Activated effector memory CD4-positive, alpha-beta T cell treated with anti-CD3 and anti-CD28 coated beads, Interleukin-2, amount 50 U/mL, for 16 hours (primary cell): Measurements from ENCODE around the gene SLC36A3.

Source experiments
- DNase-seq: peaks from one replicate; pipeline ENCODE4 v3.0.0-alpha.2; 2020

Gene SLC36A3

GRCh38 chr5:151298063-151298855, 5.3 kb downstream of the SLC36A3 start:
- no peak for DNase-seq

GRCh38 chr5:151296974-151297373, 6.6 kb downstream of the SLC36A3 start:
- DNase-seq = no peak

GRCh38 chr5:151296478-151296830, 7.1 kb downstream of the SLC36A3 start:
- DNase-seq = no peak

GRCh38 chr5:151295791-151296477, 7.6 kb downstream of the SLC36A3 start:
- DNase-seq = no peak

GRCh38 chr5:151295138-151295537, 8.4 kb downstream of the SLC36A3 start:
- no peak for DNase-seq

GRCh38 chr5:151293624-151294023, 9.9 kb downstream of the SLC36A3 start:
- no peak for DNase-seq

GRCh38 chr5:151288180-151288579, 15.4 kb downstream of the SLC36A3 start:
- DNase-seq = no peak

GRCh38 chr5:151286246-151286645, 17.3 kb downstream of the SLC36A3 start:
- no peak for DNase-seq

- no peak for DNase-seq
Observed at GRCh38 chr5:151285683-151286082, 17.9 kb downstream of the SLC36A3 start.

- no peak for DNase-seq
Observed at GRCh38 chr5:151284392-151284967, 19.1 kb downstream of the SLC36A3 start.

- no peak for DNase-seq
Observed at GRCh38 chr5:151283120-151283825, 20.3 kb downstream of the SLC36A3 start.

GRCh38 chr5:151281001-151281639, 22.4 kb downstream of the SLC36A3 start:
- DNase-seq = no peak

GRCh38 chr5:151280443-151280842, 23.1 kb downstream of the SLC36A3 start:
- DNase-seq = no peak

- no peak for DNase-seq
Observed at GRCh38 chr5:151278845-151279244, 24.7 kb downstream of the SLC36A3 start.

GRCh38 chr5:151275803-151276202, 27.8 kb downstream of the SLC36A3 start:
- no peak for DNase-seq

- no peak for DNase-seq
Observed at GRCh38 chr5:151274666-151275065, 28.9 kb downstream of the SLC36A3 start.

GRCh38 chr5:151271336-151271735, 32.2 kb downstream of the SLC36A3 start:
- DNase-seq = no peak

- no peak for DNase-seq
Observed at GRCh38 chr5:151270599-151270998, 33.0 kb downstream of the SLC36A3 start.

- no peak for DNase-seq
Observed at GRCh38 chr5:151267491-151268260, 35.9 kb downstream of the SLC36A3 start.

GRCh38 chr5:151264113-151264512, 39.5 kb downstream of the SLC36A3 start:
- DNase-seq = no peak

- no peak for DNase-seq
Observed at GRCh38 chr5:151262532-151262931, 41.0 kb downstream of the SLC36A3 start.

GRCh38 chr5:151259931-151260330, 43.6 kb downstream of the SLC36A3 start:
- no peak for DNase-seq
